ENCODE data around the gene RNF212.
A peak's percentile ranks its signal among the peaks of the same experiment; 100 is the strongest.

The RNF212 gene

DNA sequence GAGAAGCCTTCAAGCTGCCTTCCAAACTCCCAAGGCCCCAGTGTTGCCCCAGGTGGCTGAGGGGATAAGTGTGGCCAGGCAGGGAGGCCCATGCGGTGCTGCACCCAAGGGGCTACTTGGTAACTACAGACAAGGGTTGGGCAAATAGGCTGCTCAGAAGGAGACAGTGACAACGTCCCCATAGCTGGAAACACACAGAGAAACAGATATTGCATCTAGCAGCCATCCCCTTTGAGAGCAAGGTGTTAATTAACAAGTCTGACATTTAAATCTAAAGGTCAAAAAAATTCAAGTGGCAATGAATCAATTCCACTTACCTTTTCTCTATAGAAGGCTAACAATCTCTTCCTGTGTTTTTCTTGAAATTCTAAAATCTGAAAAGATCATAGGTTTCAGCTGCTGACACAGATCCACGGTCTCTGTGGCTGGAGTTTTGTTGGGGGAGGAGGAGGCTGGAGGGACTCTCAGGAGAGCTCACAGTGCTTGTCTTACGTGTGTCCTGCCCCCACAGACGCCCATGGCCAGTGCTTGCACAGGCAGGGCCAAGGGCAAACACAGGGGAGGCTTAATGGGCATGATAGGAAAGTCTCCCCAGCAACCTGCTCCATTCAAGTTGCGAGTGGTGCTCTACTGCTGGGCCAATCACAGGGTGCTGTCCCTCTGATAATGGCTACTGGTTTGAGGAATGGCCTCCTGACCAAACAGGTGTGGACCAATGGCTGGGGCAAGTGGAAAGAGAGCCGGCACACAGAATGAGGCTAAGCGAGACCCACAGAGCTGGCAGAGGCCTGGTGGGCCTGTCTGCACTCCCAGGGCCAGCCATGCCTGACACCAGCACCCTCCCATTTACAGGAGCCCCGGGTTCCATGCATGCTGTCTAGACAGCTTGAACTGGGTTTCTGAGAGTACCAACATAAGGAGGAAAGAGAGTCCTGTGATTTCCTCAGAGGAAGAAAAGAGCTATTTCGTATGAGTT lies 22.6 kb downstream of the RNF212 start:
- no peak for DNase-seq

DNA sequence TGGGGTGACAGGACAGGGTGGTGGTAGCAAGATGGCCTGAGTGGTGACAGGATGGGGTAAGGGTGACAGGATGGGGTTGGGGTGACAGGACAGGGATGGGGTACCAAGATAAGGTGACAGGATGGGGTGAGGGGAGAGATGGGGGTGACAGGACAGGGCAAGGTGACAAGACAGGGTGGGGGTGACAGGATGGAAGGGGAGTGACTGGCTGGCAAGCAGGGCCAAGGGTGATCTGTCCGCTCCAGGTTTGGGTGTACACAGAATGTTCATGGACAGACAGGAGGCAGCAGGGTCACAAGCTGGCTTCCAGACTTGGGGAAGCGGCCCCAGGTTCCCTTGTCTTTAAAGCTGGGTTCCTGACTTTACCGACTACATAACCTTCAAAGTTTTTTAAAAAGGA lies 23.3 kb downstream of the RNF212 start:
- DNase-seq: no peak

DNA sequence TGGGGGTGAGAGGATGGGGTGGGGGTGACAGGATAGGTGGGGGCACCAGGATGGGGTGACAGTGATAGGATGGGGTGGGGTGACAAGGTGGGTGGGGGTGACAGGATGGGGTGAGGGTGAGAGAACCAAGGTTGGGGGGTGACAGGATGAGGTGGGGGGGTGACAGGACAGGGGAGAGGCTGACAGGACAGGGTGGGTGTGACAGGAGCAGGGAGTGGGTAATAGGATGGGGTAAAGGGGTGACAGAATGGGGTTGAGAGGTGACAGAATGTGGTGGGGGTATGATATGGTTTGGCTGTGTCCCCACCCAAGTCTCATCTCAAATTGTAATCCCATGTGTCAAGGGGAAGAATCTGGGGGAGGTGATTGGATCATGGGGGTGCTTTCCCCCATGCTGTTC lies 26.0 kb downstream of the RNF212 start:
- DNase-seq: no peak

DNA sequence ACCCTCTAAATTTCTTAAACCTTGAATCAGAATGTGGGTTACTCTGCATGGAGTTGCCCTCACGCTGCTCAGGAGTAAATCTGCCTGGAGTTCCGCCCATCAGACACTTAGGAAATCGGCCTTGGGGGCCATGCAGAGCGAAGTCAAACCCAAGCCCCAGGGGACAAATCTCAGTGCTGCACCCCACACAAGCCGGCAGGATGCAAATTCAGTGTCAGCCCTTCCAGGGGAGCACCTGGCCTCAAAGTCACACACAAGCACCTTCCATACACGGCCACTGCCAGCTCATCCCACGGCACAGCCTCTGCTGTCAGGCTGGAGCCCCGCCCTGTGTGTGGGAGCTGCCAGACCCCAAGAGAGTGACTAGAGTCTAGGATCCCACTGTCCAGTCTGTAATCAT lies 27.4 kb downstream of the RNF212 start:
- no peak for DNase-seq

DNA sequence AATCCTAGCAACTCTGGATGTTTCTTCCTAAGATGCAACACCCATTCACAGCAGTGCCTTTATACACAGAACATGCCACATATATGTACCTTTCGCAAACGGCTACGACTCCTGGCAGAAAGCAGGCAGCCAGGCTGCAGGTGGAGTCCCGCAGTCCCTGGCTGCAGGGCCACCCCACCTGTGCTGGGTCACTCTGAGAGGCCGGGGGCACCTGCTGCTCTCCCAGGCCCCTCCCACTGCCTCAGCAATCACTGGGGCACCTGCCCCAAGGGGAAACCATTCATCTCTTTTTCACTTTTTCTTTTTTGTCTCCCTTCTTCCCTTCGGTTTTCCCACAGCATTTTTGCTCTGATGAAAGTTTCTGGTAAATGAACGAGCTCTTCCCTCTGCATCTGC lies 28.0 kb downstream of the RNF212 start:
- DNase-seq: no peak

DNA sequence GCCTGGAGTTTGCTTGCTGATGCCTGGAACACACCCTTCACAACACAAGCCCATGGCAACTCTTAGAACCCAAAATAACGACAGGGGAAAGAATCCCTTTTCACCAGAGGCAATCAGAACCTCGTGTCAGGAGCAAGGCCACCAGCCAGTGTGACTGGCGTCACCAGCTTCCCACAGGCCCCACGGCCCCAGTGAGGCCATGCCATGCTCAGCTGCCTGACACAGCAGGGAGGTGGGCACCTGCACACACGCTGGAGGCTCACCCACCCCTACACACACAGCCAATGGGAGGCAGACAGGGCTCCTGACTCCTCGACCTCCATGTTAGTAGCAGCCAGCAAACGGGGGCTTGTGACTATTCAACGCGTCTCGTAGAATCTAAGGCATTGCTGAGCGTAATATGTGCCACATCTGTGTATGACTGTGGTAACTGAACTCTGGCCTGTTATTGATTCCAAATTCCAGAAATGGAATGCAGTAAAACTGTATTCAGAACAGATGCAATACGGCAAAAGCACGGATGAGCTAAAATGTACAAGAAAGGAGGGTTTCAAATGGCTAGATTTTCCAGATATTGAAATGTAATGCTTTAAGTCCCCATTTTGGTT lies 28.5 kb downstream of the RNF212 start:
- no peak for DNase-seq

DNA sequence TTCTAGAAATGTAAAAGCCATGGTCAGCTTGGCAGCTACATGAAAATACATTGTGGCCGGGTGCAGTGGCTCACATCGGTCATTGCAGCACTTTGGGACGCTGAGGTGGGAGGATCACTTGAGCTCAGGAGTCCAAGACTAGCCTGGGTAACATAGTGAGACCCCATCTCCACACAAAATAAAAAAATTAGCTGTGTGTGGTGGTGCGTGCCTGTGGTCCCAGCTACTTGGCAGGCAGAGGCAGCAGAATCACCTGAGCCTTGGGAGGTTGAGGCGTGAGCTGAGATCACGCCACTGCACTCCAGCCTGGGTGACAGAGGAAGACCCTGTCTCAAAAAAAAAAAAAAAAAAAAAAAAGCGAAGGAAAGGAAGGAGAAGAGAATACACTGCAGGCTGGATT lies 29.0 kb downstream of the RNF212 start:
- no peak for DNase-seq

DNA sequence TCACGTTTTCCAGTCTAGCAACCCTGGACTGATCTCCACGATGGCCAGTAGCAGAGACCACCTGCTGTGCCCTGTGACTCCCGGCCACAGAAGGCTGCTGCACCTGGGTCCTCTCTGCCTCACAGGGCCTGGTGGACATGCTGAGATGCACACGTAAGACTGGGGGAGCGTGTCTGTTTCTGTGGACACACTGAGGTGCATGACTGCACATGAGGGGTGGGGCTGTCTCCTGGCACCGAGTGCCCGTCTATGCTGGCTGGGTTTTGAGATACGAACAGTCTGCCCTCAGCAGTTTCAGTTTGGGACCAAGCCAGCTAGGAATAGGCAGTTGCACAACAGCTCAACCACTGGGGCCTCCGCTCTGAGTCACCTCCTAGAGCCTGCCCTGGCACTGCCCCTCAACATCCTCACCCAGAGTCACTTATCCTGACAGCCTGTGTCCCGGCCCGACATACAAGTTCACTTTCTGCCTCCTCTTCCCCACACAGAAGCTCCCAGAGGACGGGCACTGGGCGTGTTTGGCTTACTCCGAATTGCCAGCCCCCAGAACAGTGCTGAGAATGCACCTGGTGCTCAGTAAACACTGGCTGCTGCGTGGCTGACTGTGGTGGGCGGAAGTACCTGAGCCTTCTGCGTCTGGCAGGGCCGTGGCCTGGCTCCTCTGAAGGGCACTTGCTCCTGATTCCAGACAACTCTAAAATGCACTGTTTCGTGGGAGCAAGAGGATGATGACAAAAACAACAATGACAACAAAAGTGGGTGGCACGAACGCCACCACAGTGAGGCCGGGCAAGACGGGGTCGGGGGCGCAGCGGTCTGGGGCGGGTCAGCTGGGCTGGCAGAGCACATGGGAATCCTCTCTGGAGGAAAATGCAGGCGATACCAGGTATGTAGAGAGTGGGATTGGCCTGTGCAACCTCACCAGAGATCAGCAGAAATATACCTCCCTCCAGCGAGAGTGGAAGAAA lies 30.9 kb downstream of the RNF212 start:
- DNase-seq: no peak

DNA sequence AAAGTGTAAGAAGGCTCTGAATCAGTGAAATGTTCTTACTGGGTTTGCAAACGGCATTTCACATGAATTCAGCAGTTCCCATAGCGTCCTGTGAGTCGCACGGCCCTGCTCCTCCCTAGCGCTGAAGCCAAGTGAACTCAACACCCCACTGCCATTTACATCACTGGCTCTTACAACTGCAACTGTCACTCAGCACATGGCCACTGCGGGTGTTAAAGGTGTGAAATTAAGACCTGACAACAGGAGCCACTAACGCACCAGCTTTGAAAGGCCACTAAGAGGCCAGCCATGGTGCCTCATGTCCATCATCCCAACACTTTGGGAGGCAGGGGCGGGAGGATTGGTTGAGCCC lies 31.7 kb downstream of the RNF212 start:
- no peak for DNase-seq

DNA sequence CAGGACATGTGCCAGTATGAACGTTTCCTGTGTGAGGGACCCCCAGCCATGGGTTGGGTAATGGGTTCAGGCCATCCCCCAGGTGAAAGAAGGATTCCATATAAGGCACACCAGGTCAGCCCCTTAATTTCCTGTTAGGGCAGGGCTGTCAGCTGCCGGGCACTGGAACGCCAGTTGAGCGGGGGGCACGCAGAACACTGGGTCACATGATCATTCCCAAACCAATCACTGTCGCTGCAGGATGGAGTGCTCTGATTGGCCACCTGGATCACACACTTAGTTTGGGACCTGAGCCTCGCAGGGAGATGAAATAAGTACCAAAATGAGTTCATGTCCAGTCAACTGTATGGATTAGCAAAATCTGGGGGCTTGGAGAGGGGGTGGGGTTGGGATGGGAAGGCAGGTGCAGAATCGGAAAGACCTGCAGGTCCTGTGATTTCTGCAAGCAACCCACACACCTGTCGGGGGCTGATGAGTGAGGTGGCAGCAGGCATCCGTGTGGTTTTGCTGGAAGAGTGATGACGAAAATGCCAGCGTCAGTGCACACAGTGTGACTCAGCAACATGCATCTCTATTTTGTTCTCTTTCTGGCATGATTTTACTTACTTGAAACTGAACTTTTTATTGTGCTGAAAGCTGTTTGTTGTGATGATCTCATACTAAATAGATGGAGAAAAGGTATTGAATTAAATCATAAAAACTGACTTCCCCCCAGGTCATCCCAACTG lies 32.2 kb downstream of the RNF212 start:
- peak; percentile 7 for DNase-seq

DNA sequence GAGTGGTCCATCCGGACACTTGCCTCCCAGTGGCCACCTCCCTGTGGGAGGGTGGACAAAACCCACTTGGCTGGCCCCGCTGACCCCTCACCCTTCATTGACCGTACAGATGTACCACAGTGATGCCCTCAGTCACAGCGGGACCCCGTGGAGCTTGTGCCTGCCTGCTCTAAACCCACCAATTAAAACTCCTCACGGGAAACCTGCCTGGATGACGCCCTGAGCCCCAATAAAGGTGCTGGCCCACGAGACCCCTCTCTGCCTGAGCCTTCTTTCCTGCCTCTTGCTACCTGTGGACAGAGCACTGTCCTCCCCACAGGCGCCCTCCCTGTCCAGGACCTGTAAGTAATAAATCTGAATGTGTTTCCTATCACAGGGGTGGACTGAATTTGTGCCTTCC lies 32.9 kb downstream of the RNF212 start:
- DNase-seq: no peak

DNA sequence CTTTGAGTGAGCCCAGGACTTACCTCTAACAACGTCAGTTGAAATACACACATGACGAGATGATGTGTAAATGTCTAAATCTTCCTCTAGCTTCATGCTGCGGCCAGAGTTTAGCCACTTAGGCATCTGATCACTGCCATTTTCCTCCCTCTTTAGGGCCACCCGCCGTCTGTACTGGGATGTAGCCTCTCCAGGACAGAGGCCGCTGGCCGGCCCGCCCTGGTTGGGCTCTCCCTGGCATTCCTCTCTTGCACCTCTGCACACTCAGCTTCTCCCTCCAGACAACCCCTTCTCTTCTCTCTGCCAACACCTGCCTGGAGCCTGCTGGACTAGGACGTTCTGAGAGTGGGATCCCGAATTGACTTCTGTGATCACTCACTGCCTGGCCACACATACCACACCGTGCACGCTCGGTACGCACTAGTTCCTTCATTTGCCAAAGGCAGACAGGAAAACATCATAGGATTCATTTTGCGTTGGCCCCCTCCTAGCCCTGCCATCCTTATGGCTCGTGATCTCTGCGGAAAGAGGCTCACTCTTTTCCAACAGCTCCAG lies 33.6 kb downstream of the RNF212 start:
- no peak for DNase-seq

DNA sequence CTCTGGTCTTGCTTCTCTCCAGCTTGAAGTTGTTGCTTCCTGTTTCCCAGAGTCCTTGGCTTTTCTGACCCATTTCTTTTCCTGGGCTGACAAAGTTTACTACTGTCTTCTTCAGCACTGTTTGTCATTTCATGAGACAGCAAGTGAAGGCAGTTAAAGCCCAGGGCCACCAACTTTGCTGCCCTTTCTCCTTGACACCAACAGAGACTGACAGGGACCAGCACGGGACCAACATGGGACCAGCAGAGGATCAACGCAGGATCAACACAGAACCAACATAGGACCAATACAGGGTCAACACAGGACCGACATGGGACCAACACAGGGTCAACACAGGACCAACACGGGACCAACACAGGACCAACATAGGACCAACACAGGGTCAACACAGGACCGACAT lies 34.9 kb downstream of the RNF212 start:
- no peak for DNase-seq

DNA sequence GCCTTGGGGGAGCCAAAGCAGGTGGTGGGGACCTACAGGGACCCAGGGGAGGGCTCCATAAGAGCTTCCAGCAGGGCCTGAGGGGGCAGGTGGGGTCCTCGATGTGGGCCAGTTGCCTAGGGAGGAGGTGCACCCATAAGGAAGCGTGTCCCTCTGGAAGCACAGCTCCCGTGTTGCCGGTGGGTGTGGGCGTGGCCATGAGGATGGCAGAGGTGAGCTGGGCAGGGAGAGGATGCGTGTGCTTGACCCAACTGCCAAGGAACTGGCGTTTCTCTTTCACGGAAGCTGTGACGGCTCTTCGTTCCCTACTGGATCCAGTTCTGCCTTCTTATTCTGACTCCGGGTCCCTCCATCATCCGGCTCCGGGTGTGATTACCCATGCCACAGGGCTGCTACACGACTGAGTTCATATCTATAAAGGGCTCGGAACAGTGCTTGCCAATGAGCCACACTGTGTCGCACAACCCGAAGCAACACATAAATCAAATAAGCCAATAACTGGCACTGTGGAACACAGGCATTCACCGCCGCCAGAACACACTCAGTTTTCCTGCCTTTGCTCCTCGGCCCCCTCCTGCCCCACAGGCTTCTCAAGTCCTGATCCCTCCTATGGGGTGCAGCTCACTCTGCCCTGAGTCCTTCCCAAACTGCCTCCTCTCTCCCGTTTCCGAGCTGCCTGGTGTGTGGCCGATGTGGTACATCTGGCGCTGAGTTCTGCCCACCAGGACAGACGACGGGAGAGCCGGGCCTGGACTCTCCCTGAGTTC lies 35.5 kb downstream of the RNF212 start:
- DNase-seq: no peak

DNA sequence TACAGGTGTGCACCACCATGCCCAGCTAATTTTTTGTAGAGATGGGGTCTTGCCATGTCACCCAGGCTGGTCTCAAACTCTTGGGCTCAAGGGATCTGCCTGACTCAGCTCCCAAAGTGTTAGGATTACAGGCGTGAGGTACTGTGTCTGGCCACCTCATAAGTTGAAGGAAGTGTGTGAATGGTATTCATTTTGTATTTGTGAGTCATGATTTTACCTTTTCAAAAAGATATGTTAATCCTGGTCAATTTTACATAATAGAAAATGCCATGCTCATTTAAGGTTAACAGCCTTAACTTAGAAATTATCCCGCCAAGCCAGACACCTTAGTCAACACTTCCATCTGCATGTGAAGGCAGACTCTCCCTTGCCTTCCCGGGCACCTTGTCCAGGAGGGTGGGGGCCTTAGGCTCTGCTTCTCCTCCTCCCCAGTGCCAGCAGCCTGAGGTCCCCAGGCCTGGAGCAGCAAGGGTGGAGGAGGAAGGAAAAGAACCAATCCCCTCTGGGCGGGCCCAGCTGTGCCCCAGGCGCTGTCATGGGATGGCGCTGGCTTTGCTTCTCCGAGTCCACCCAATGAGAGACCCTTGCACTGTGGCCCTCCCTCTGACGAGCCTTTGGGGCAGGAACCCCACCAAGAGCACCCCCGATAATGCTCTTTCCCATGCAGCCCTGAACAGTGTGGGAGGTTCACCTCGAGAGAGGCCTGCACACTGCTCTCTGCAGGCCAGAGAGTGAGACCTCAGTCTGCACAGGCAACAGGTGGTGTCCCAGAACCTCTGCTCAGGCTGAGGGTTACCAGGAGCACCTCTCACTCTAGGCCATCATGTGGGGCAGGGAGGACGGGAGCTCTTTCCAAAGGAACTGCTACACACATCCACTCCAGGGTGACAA lies 37.3 kb downstream of the RNF212 start:
- no peak for DNase-seq

DNA sequence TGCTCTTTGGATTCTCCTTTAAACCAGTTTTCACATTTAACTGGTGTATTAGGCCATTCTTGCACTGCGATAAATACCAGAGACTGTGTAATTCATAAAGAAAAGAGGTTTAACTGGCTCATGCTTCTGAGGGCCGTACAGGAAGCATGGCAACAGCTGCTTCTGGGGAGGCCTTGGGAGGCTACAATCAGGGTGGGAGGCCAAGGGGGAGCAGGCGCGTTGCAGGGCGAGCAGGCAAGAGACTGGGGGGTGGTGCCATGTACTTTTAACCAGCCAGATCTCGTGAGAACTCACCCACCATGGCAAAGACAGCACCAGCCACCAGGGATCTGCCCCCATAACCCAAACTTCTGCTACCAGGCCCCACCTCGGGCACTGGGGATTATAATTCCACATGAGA lies 38.1 kb downstream of the RNF212 start:
- no peak for DNase-seq

DNA sequence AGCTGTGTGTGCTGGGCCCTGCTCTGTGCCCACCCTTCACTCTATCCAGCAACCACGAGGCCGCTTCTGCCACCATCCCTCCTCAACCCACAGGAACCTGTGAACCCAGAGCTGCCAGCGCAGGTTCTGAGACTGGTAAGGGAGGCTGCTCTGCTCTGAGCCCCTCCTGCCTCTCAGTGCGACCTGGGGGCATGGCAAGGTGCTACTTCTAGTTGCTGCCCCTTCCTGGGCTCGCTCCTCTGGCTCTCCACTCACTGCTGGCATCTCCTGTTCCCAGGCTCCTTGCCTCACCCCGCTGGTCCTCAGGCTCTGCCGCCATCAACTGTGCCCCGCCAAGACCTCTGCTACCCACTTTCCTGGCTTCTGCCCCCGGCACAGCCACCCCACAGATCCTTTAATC lies 39.3 kb downstream of the RNF212 start:
- no peak for DNase-seq

DNA sequence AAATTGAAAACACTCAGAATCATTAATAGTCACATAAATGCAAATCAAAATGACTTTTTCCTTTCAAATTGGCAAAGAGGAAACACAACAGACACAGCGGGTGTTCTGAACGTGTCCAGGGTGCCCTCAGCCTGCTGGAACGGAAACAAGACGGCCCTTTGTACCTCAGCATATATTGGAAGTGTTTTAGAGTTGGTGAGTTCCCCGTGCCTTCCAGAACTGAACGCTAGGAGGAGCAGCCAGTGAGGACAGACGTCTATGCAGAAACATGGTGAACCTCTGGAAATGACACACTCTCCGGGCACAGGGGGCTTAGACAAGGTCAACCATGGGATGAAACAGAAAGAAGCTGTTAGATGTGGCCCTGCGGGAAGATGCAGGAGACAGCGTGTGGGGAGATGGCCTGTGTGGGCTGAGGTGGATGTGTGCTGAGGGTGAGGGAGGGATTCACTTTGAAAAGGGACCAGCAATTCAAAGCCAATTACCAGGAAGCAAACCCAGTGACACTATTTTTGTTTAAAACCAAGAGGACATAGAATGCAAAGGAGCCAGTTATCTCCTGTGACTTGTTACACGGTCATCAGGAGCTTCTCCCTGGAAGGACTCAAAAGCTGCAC lies 40.4 kb downstream of the RNF212 start:
- DNase-seq: no peak

DNA sequence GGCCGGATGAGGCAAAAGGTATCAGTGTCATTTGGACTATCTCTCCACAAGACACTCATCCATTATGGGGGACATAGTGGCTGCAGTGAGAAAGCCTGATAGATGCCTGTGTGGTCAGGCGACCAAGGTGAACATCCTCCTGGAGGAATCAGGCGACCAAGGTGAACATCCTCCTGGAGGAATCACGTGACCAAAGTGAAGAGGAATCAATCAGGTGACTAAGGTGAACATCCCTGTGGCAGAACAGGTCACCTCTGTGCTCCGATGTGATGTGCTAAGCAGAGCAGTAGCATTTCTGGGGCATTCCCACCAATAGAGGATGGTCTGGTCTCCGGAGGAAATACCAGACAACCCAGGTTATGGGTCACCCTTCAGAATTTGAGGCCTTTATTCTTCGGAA lies 44.0 kb downstream of the RNF212 start:
- DNase-seq: no peak

DNA sequence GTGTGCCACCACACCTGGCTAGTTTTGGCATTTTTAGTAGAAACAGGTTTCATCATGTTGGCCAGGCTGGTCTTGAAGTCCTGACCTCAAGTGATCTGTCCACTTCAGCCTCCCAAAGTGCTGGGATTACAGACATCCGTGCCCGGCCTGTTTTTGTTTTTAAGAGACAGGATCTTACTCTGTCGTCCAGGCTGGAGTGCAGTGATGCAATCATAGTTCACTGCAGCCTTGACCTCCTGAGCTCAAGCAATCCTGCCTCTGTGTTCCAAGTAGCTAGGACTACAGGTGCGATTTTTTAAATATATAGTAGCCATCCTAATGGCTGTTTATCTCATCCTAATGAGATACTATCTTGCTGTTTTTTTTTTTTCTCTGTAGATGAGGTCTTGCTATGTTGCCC lies 47.6 kb downstream of the RNF212 start:
- DNase-seq: no peak

Data from NCI-H1105 treated with DMSO at 0.1 percent for 48 hours (cell line).